IMR-90 (cell line): ENCODE data around the gene MYRFL. TPM values are rescaled to one million over a fixed set of nuclear protein-coding genes. Genes with fewer than 3 reads are reported as not detected.

Experiments
- ATAC-seq: fragments of 200-7000 bp; cut with Tn5 transposase; 2 replicates; pipeline ENCODE4 v1.9.1; 2020; ENCODE audit warnings: low read depth, mild to moderate bottlenecking, moderate library complexity
- BruUV-seq: library from RNA; stranded (reverse); fragments of 400-500 nt; replicated peaks from 2 replicates; lab custom pipeline; 2021; lab: Mats Ljungman, UMichigan
- CTCF ChIA-PET: fragments of 300-600 bp; formaldehyde crosslinking; extraction: SDS; loops from one replicate; lab custom pipeline; 2021; ENCODE audit warnings: antibody characterized with exemption; lab: Yijun Ruan, JAX
- POLR2A ChIA-PET: fragments of 300-600 bp; sonication (Branson Sonifier 250); formaldehyde crosslinking; loops from one replicate; lab custom pipeline; 2022; ENCODE audit warnings: antibody characterized with exemption; ENCODE audit not compliant: unreplicated experiment; lab: Charles Lee
- DNase-seq: peaks from one replicate; pipeline ENCODE4 v3.0.0; 2013
- H2AFZ ChIP-seq: replicated peaks from 2 replicates; pipeline ENCODE3; 2013; ENCODE audit warnings: low read length, mild to moderate bottlenecking; ENCODE audit not compliant: poor library complexity
- H2AK5ac ChIP-seq: 2 replicates; pipeline ENCODE4 v1.6.1; 2013; ENCODE audit warnings: low read depth, low read length, inconsistent platforms
- H2AK9ac ChIP-seq: replicated peaks from 2 replicates; pipeline ENCODE3; 2013; ENCODE audit warnings: mild to moderate bottlenecking, low read depth, low read length, moderate library complexity; ENCODE audit not compliant: poor library complexity
- H2BK120ac ChIP-seq: 2 replicates; pipeline ENCODE4 v1.6.1; 2013; ENCODE audit warnings: low read depth, low read length, inconsistent platforms
- H2BK15ac ChIP-seq: 3 replicates; pipeline ENCODE4 v1.6.1; 2013; ENCODE audit warnings: low read depth, low read length, inconsistent platforms
- H2BK20ac ChIP-seq: 2 replicates; pipeline ENCODE4 v1.6.1; 2013; ENCODE audit warnings: low read depth, mild to moderate bottlenecking, inconsistent platforms, low read length, moderate library complexity
- H2BK5ac ChIP-seq: 2 replicates; pipeline ENCODE4 v1.6.1; 2013; ENCODE audit warnings: mild to moderate bottlenecking, low read depth, low read length, inconsistent platforms; ENCODE audit not compliant: poor library complexity, severe bottlenecking
- H3K14ac ChIP-seq: replicated peaks from 2 replicates; pipeline ENCODE4 v1.6.1; 2013; ENCODE audit warnings: low read depth, low read length, inconsistent platforms
- H3K18ac ChIP-seq: 2 replicates; pipeline ENCODE4 v1.6.1; 2013; ENCODE audit warnings: low read depth, low read length, control low read depth
- H3K23ac ChIP-seq: 2 replicates; pipeline ENCODE4 v1.6.1; 2013; ENCODE audit warnings: low read depth, low read length, inconsistent platforms
- H3K27ac ChIP-seq: 2 replicates; pipeline ENCODE4 v1.5.1; 2013; ENCODE audit warnings: mild to moderate bottlenecking, control low read depth, low read length; ENCODE audit not compliant: insufficient read depth
- H3K27me3 ChIP-seq: 2 replicates; pipeline ENCODE4 v1.6.1; 2013; ENCODE audit warnings: low read length; ENCODE audit not compliant: control insufficient read depth, insufficient read depth
- H3K36me3 ChIP-seq: 2 replicates; pipeline ENCODE4 v1.6.1; 2013; ENCODE audit warnings: low read length, mixed read lengths; ENCODE audit not compliant: control insufficient read depth, insufficient read depth
- H3K4ac ChIP-seq: 2 replicates; pipeline ENCODE4 v1.6.1; 2013; ENCODE audit warnings: low read depth, low read length, inconsistent platforms
- H3K4me1 ChIP-seq: 2 replicates; pipeline ENCODE4 v1.6.1; 2013; ENCODE audit warnings: low read length, mixed read lengths; ENCODE audit not compliant: control insufficient read depth, insufficient read depth
- H3K4me2 ChIP-seq: 2 replicates; pipeline ENCODE4 v1.6.1; 2013; ENCODE audit warnings: low read depth, mild to moderate bottlenecking, control low read depth, low read length, moderate library complexity
- H3K4me3 ChIP-seq: 2 replicates; pipeline ENCODE4 v1.5.1; 2013; ENCODE audit warnings: low read depth, mild to moderate bottlenecking, control low read depth, low read length, moderate library complexity; ENCODE audit not compliant: insufficient read depth
- H3K56ac ChIP-seq: 2 replicates; pipeline ENCODE4 v1.6.1; 2013; ENCODE audit warnings: low read length, inconsistent platforms; ENCODE audit not compliant: insufficient read depth; ENCODE audit errors: extremely low read depth
- H3K79me1 ChIP-seq, 2 experiments: 2 replicates each; pipeline ENCODE4 v1.6.1; 2013; ENCODE audit warnings: low read length in 2 of 2, inconsistent platforms in 1 of 2, low read depth in 1 of 2
- H3K9ac ChIP-seq: 2 replicates; pipeline ENCODE4 v1.6.1; 2013; ENCODE audit warnings: low read depth, low read length, control low read depth
- H3K9me1 ChIP-seq: 2 replicates; pipeline ENCODE4 v1.6.1; 2013; ENCODE audit warnings: low read length, inconsistent platforms; ENCODE audit not compliant: insufficient read depth
- H3K9me3 ChIP-seq: 2 replicates; pipeline ENCODE4 v1.6.1; 2013; ENCODE audit warnings: low read length; ENCODE audit not compliant: control insufficient read depth, insufficient read depth
- H4K20me1 ChIP-seq: 2 replicates; pipeline ENCODE4 v1.6.1; 2013; ENCODE audit warnings: low read length, inconsistent platforms; ENCODE audit not compliant: insufficient read depth
- H4K5ac ChIP-seq: 2 replicates; pipeline ENCODE4 v1.6.1; 2013; ENCODE audit warnings: mild to moderate bottlenecking, low read depth, low read length, control low read depth
- H4K8ac ChIP-seq, 2 experiments: 2 replicates each; pipeline ENCODE4 v1.6.1; 2013; ENCODE audit warnings: low read depth in 2 of 2, low read length in 2 of 2, control low read depth in 1 of 2, inconsistent platforms in 1 of 2
- H4K91ac ChIP-seq: 2 replicates; pipeline ENCODE4 v1.6.1; 2013; ENCODE audit warnings: low read depth, low read length, inconsistent platforms; ENCODE audit not compliant: insufficient read depth
- BHLHE40 ChIP-seq: fragments of 150-350 bp; IDR thresholded peaks from 2 replicates; pipeline ENCODE4 v1.6.1; 2016; ENCODE audit warnings: mild to moderate bottlenecking, low read depth, low read length
- CEBPB ChIP-seq: IDR thresholded peaks from 2 replicates; pipeline ENCODE4 v1.6.1; 2012; ENCODE audit warnings: low read depth, low read length, improper control_type of control experiment
- CHD1 ChIP-seq: IDR thresholded peaks from 2 replicates; pipeline ENCODE4 v1.6.1; 2012; ENCODE audit warnings: low read depth, low read length, improper control_type of control experiment
- CTCF ChIP-seq: conservative IDR thresholded peaks from 2 replicates; pipeline ENCODE4 v1.5.1; 2012; ENCODE audit warnings: mild to moderate bottlenecking, low read depth, low read length, improper control_type of control experiment
- ELK1 ChIP-seq: fragments of 150-350 bp; IDR thresholded peaks from 2 replicates; pipeline ENCODE4 v1.6.1; 2016; ENCODE audit warnings: low read depth, mild to moderate bottlenecking, low read length, moderate library complexity, borderline replicate concordance
- FOS ChIP-seq: fragments of 150-350 bp; IDR thresholded peaks from 2 replicates; pipeline ENCODE4 v1.6.1; 2016; ENCODE audit warnings: low read depth, low read length
- MAFK ChIP-seq: IDR thresholded peaks from 2 replicates; pipeline ENCODE4 v1.6.1; 2012; ENCODE audit warnings: low read depth, low read length, improper control_type of control experiment
- MAZ ChIP-seq: IDR thresholded peaks from 2 replicates; pipeline ENCODE4 v1.6.1; 2012; ENCODE audit warnings: low read depth, mild to moderate bottlenecking, low read length, improper control_type of control experiment, moderate library complexity, borderline replicate concordance
- MXI1 ChIP-seq: IDR thresholded peaks from 2 replicates; pipeline ENCODE4 v1.6.1; 2012; ENCODE audit warnings: low read depth, mild to moderate bottlenecking, low read length, moderate library complexity, borderline replicate concordance
- NFE2L2 ChIP-seq: fragments of 150-350 bp; IDR thresholded peaks from 2 replicates; pipeline ENCODE4 v1.6.1; 2016; ENCODE audit warnings: low read depth, mild to moderate bottlenecking, low read length
- POLR2A ChIP-seq: IDR thresholded peaks from 2 replicates; pipeline ENCODE4 v1.6.1; 2012; ENCODE audit warnings: mild to moderate bottlenecking, low read depth, low read length
- RAD21 ChIP-seq: IDR thresholded peaks from 2 replicates; pipeline ENCODE4 v1.6.1; 2012; ENCODE audit warnings: low read length, improper control_type of control experiment
- RCOR1 ChIP-seq: IDR thresholded peaks from 2 replicates; pipeline ENCODE4 v1.6.1; 2012; ENCODE audit warnings: mild to moderate bottlenecking, low read length, improper control_type of control experiment; ENCODE audit not compliant: insufficient replicate concordance
- RFX5 ChIP-seq: IDR thresholded peaks from 2 replicates; pipeline ENCODE4 v1.8.0; 2012; ENCODE audit warnings: low read depth, mild to moderate bottlenecking, low read length, moderate library complexity
- SMC3 ChIP-seq: fragments of 150-350 bp; IDR thresholded peaks from 2 replicates; pipeline ENCODE4 v1.6.1; 2016; ENCODE audit warnings: low read depth, mild to moderate bottlenecking, antibody characterized with exemption, low read length, moderate library complexity
- USF2 ChIP-seq: fragments of 150-350 bp; IDR thresholded peaks from 2 replicates; pipeline ENCODE4 v1.6.1; 2017; ENCODE audit warnings: mild to moderate bottlenecking, antibody characterized with exemption, low read length, low read depth
- WGBS, 2 experiments: methylation state at CpG; one replicate each; pipeline versions ENCODE4 v1.1.5 to v1.1.7; 2013; ENCODE audit warnings: missing lambda C conversion rate in 2 of 2; ENCODE audit not compliant: insufficient read length in 1 of 2; ENCODE audit errors: extremely low coverage in 2 of 2; 5-methylcytosine and 5-hydroxymethylcytosine counted together
- dilution Hi-C: fragments of 300-500 bp; cut with HindIII; formaldehyde crosslinking; loops from one replicate; pipeline ENCODE4 v1.14.3; 2018; ENCODE audit warnings: low sequenced_read_pairs; ENCODE audit not compliant: unreplicated experiment
- in situ Hi-C: fragments of 300-500 bp; cut with MboI; formaldehyde crosslinking; loops from 3 replicates; pipeline ENCODE4 v1.14.3; 2019; ENCODE audit warnings: low sequenced_read_pairs, inconsistent platforms, mixed read lengths
- intact Hi-C: fragments of 100-400 bp; cut with micrococcal nuclease; formaldehyde crosslinking; loops from 2 replicates; pipeline ENCODE4 v1.10.0; 2022
- polyA plus RNA-seq, 3 experiments: library from polyadenylated mRNA; depleted of rRNA; stranded (reverse); fragments of >200 nt; gene quantifications; 2 replicates each; pipeline ENCODE4 v1.2.3, GENCODE V29; 2012; ENCODE audit warnings: low replicate concordance in 1 of 3
- total RNA-seq: library from RNA; depleted of rRNA; stranded (reverse); fragments of >200 nt; gene quantifications from 2 replicates; pipeline ENCODE4 v1.2.3, GENCODE V29; 2012

MYRFL gene
- total and polyA plus RNA-seq, 2 of the 4 experiments (the other 2 are of a cell fraction) = not detected

GRCh38 chr12:69935651-69936100 is 110.6 kb downstream of the MYRFL start:
- Histone ChIP-seq H2AK5ac (no peak overlapping the region), H3K9me3 (no peaks in the 10 kb centered on the region), H4K5ac (no peak overlapping the region), H3K27ac (no peak overlapping the region), H3K9me1 (no peaks in the 10 kb centered on the region), H4K91ac (no peak overlapping the region), H3K27me3 (no peaks in the 10 kb centered on the region), H2BK20ac (no peak overlapping the region), H3K4me2 (no peak overlapping the region), H2AFZ (no peak overlapping the region), H3K4ac (no peak overlapping the region), H3K36me3 (no peaks in the 10 kb centered on the region), H4K20me1 (no peaks in the 10 kb centered on the region), H3K4me1 (no peaks in the 10 kb centered on the region), H3K14ac (no peak overlapping the region), H2BK5ac (no peak overlapping the region), H4K8ac (no peak overlapping the region), H3K18ac (no peak overlapping the region), H3K9ac (no peak overlapping the region), H3K4me3 (no peak overlapping the region), H3K56ac (no peak overlapping the region), H2BK120ac (no peak overlapping the region), H3K79me1 (no peaks in the 10 kb centered on the region), H2AK9ac (no peak overlapping the region), H3K23ac (no peak overlapping the region), H2BK15ac (no peak overlapping the region)
- ChIA-PET CTCF (interaction anchor here (0.6 kb wide), 1 partner anchor 15 kb away, joined by 3 read pairs; no protein-coding TSS in a partner anchor), POLR2A (no interaction called here)
- intact Hi-C loops = no loop called here
- in situ Hi-C loops = no loop called here
- DNase-seq (no peak), ATAC-seq (no peak)
- WGBS, 2 experiments = 90% methylated on average over 3 of the region's 5 CpGs; no CpG with 5 or more reads in 1 of the 2 experiments
- dilution Hi-C loops = no loop called here
- BruUV-seq = no TSS peak
- TF ChIP-seq FOS (no peak), BHLHE40 (no peak), CTCF (no peak), MXI1 (no peak), SMC3 (no peak), ELK1 (no peak), POLR2A (no peak), RFX5 (no peak), USF2 (no peak), CHD1 (no peak), MAZ (no peak), NFE2L2 (no peak), RAD21 (no peak), RCOR1 (no peak), MAFK (no peak), CEBPB (no peak)
